ENCODE measurements around the gene MPPED2.

- TF ChIP-seq CREB1 (IDR thresholded peaks at IDR 0.05; ENCODE audit: low read depth) (no peak), RAD21 (IDR thresholded peaks at IDR 0.05; ENCODE audit: low read depth) (no peak), NFIC (IDR thresholded peaks at IDR 0.05) (no peak), MAX (IDR thresholded peaks at IDR 0.05) (no peak)
These were observed 19.0 kb upstream of the MPPED2 start for GRCh38 chr11:30605036-30605605.

Measured in Ishikawa (cell line).